Gastroesophageal sphincter (tissue), 4 donors: ENCODE measurements around the gene CRB2. TPM values are rescaled to one million over a fixed set of nuclear protein-coding genes. Genes with fewer than 3 reads are reported as not detected.

Experiments used
- ATAC-seq: fragments of 150-250 bp; one replicate; pipeline ENCODE4 v1.9.1; 2016; ENCODE audit warnings: mild to moderate bottlenecking, moderate library complexity
- H3K27ac ChIP-seq, 4 donors: fragments of 200-600 bp; sonication (generic) in 3 of 4; 1 replicate in 3 of 4; 2 replicates in 1 of 4; pipeline ENCODE4 v1.5.1; 2016 to 2019
- H3K27me3 ChIP-seq: fragments of 200-600 bp; sonication (generic); one replicate; pipeline ENCODE4 v1.5.1; 2019
- H3K36me3 ChIP-seq, 2 donors: fragments of 200-600 bp; sonication (generic); one replicate each; pipeline ENCODE4 v1.5.1; 2019; ENCODE audit warnings: control low read depth in 1 of 2
- H3K4me1 ChIP-seq, 3 donors: fragments of 200-600 bp; sonication (generic); 1 replicate in 2 of 3; 2 replicates in 1 of 3; pipeline ENCODE4 v1.5.1; 2016 to 2019; ENCODE audit warnings: control low read depth in 2 of 3
- H3K4me3 ChIP-seq, 2 donors: fragments of 200-600 bp; sonication (generic); one replicate each; pipeline ENCODE4 v1.5.1; 2019; ENCODE audit warnings: mild to moderate bottlenecking in 1 of 2, moderate library complexity in 1 of 2
- H3K9me3 ChIP-seq, 3 donors: fragments of 200-600 bp; sonication (generic); one replicate each; pipeline ENCODE4 v1.5.1; 2017 to 2019; ENCODE audit warnings: control low read depth in 2 of 3
- EP300 ChIP-seq: sonication (generic); formaldehyde crosslinking; IDR thresholded peaks from one replicate; pipeline ENCODE4 v1.6.1; 2017; ENCODE audit warnings: antibody characterized with exemption, mild to moderate bottlenecking
- POLR2A ChIP-seq, 2 donors: fragments of 450-650 bp; IDR thresholded peaks; one replicate each; pipeline ENCODE4 v1.6.1; 2017; ENCODE audit warnings: antibody characterized with exemption in 2 of 2, mild to moderate bottlenecking in 2 of 2, moderate library complexity in 1 of 2
- POLR2AphosphoS5 ChIP-seq: sonication (generic); formaldehyde crosslinking; IDR thresholded peaks from one replicate; pipeline ENCODE4 v1.6.1; 2017; ENCODE audit warnings: antibody characterized with exemption
- WGBS, 2 donors: methylation state at CpG; one replicate each; pipeline ENCODE4 v1.1.5; 2018; ENCODE audit warnings: low coverage in 1 of 2; 5-methylcytosine and 5-hydroxymethylcytosine counted together
- total RNA-seq, 4 donors: library from RNA; depleted of rRNA; stranded (reverse); fragments of >200 nt; gene quantifications; one replicate each; pipeline ENCODE4 v1.1.0, GENCODE V29; 2016
- TF ChIP-seq, protein P1 (sequence below), 4 experiments: fragments of 200-600 bp in 2 of 4; fragments of 450-650 bp in 2 of 4; sonication (generic) in 1 of 4; IDR thresholded peaks; one replicate each; pipeline ENCODE4 v1.5.1; 2017 to 2019; ENCODE audit warnings: antibody characterized with exemption in 4 of 4, mild to moderate bottlenecking in 2 of 4, moderate library complexity in 2 of 4

The CRB2 gene
- total RNA-seq, 4 donors from 2014 or later, result not detected

- WGBS, 2 donors, result 87 to 90% methylated on average over 2 to 7 of the region's 14 CpGs
- ATAC-seq, result no peak
- peaks cover 97% of the 10 kb centered on the region for H3K27me3 ChIP-seq
- no peaks in the 10 kb centered on the region for H3K9me3 ChIP-seq
- no peak for TF ChIP-seq EP300
- TF ChIP-seq, protein P1, sequence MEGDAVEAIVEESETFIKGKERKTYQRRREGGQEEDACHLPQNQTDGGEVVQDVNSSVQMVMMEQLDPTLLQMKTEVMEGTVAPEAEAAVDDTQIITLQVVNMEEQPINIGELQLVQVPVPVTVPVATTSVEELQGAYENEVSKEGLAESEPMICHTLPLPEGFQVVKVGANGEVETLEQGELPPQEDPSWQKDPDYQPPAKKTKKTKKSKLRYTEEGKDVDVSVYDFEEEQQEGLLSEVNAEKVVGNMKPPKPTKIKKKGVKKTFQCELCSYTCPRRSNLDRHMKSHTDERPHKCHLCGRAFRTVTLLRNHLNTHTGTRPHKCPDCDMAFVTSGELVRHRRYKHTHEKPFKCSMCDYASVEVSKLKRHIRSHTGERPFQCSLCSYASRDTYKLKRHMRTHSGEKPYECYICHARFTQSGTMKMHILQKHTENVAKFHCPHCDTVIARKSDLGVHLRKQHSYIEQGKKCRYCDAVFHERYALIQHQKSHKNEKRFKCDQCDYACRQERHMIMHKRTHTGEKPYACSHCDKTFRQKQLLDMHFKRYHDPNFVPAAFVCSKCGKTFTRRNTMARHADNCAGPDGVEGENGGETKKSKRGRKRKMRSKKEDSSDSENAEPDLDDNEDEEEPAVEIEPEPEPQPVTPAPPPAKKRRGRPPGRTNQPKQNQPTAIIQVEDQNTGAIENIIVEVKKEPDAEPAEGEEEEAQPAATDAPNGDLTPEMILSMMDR (IDR thresholded peaks at IDR 0.05), result no peak
- no peak for TF ChIP-seq POLR2A (IDR thresholded peaks at IDR 0.05)
- no peak for TF ChIP-seq POLR2AphosphoS5
- H3K36me3 ChIP-seq, result no peaks in the 10 kb centered on the region
- peaks cover 0 to 26% (median 7%) of the 10 kb centered on the region in 3 donors for H3K4me1 ChIP-seq
- H3K27ac ChIP-seq, result no peak overlapping the region
- no peak overlapping the region for H3K4me3 ChIP-seq
Observed at GRCh38 chr9:123371805-123372590, 16.0 kb downstream of the CRB2 start.

GRCh38 chr9:123372766-123373446 lies 16.9 kb downstream of the CRB2 start:
- no peaks in the 10 kb centered on the region for H3K36me3 ChIP-seq
- no peak for ATAC-seq
- TF ChIP-seq, protein P1 (IDR thresholded peaks at IDR 0.05), result no peak
- TF ChIP-seq POLR2AphosphoS5 (no peak), POLR2A (IDR thresholded peaks at IDR 0.05) (no peak), EP300 (no peak)
- no peaks in the 10 kb centered on the region for H3K9me3 ChIP-seq
- H3K27me3 ChIP-seq, result peaks cover 88% of the 10 kb centered on the region
- no peak overlapping the region for H3K27ac ChIP-seq
- 36 to 47% methylated on average over 2 to 9 of the region's 58 CpGs for WGBS, 2 donors
- H3K4me1 ChIP-seq, result peaks cover 0 to 26% (median 7%) of the 10 kb centered on the region in 3 donors
- H3K4me3 ChIP-seq, result no peak overlapping the region

DNA sequence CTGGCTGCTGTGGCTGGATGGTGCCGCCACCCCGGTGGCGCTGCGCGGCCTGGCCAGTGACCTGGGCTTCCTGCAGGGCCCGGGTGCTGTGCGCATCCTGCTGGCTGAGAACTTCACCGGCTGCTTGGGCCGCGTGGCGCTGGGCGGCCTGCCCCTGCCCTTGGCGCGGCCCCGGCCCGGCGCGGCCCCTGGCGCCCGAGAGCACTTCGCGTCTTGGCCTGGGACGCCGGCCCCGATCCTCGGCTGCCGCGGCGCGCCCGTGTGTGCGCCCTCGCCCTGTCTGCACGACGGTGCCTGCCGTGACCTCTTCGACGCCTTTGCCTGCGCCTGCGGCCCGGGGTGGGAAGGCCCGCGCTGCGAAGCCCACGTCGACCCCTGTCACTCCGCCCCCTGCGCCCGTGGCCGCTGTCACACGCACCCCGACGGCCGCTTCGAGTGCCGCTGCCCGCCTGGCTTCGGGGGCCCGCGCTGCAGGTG lies 17.5 kb downstream of the CRB2 start:
- Histone ChIP-seq H3K4me3 (no peak overlapping the region), H3K27ac (no peak overlapping the region), H3K4me1 (peaks cover 0 to 26% (median 7%) of the 10 kb centered on the region in 3 donors), H3K36me3 (no peaks in the 10 kb centered on the region), H3K27me3 (peaks cover 82% of the 10 kb centered on the region), H3K9me3 (no peaks in the 10 kb centered on the region)
- no peak for ATAC-seq
- TF ChIP-seq, protein P1 (IDR thresholded peaks at IDR 0.05), result no peak
- TF ChIP-seq POLR2AphosphoS5, result no peak
- TF ChIP-seq POLR2A (IDR thresholded peaks at IDR 0.05), result no peak
- TF ChIP-seq EP300, result no peak
- WGBS, 2 donors, result 10% methylated on average over 2 of the region's 60 CpGs; no CpG with 5 or more reads in 1 of the 2 donors

DNA sequence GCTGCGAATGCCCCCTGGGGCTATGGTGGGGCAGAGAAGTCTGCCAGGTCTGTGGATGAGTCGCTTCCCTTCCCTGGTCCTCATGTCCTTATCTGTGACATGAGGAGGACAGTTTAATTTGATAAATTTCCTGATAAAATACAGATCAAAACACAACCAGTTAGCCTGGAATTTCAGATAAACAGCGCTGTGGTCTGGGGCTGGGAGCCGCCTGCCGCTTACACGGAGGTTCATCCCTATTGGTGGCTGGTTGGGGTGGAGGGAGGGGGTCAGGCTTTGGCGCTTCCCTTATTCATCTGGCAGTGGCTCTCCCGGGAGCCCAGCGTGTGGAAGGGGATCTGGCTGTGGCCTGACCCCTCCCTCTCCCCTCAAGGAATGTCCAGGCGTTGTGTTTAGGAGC lies 17.9 kb downstream of the CRB2 start:
- TF ChIP-seq POLR2AphosphoS5 (no peak), EP300 (no peak), POLR2A (IDR thresholded peaks at IDR 0.05) (no peak)
- TF ChIP-seq, protein P1 (IDR thresholded peaks at IDR 0.05), result no peak
- H3K36me3 ChIP-seq, result no peaks in the 10 kb centered on the region
- no peak for ATAC-seq
- H3K4me1 ChIP-seq, result peaks cover 0 to 26% (median 7%) of the 10 kb centered on the region in 3 donors
- WGBS, 2 donors, result no CpG with 5 or more reads among the region's 10 CpGs
- no peaks in the 10 kb centered on the region for H3K9me3 ChIP-seq
- H3K27me3 ChIP-seq, result peaks cover 77% of the 10 kb centered on the region
- no peak overlapping the region for H3K27ac ChIP-seq
- no peak overlapping the region for H3K4me3 ChIP-seq
